CD14-positive monocyte (primary cell): ENCODE data around the gene DUSP1. TPM values are rescaled to one million over a fixed set of nuclear protein-coding genes. Genes with fewer than 3 reads are reported as not detected.

Source experiments
- DNase-seq, 3 donors: peaks; one replicate each; pipeline ENCODE4 v3.0.0-alpha.2; 2011 to 2022
- H2AFZ ChIP-seq: 2 replicates; pipeline ENCODE4 v1.6.0; 2012; ENCODE audit warnings: mild to moderate bottlenecking, low read depth, low read length, inconsistent platforms; ENCODE audit not compliant: insufficient read depth, poor library complexity, severe bottlenecking
- H3K27ac ChIP-seq, 2 donors: 1 replicate in 1 of 2; 2 replicates in 1 of 2; pipeline ENCODE4 v1.5.1; 2012 to 2013; ENCODE audit warnings: low read length in 2 of 2, control low read depth in 1 of 2, inconsistent platforms in 1 of 2, low read depth in 1 of 2, mild to moderate bottlenecking in 1 of 2
- H3K27me3 ChIP-seq, 2 donors: one replicate each; pipeline versions ENCODE4 v1.6.0 to v1.6.1; 2011 to 2013; ENCODE audit warnings: low read length in 2 of 2; ENCODE audit not compliant: control insufficient read depth in 2 of 2, insufficient read depth in 2 of 2
- H3K36me3 ChIP-seq, 2 donors: replicated peaks in 1 of 2; 1 replicate in 1 of 2; 2 replicates in 1 of 2; pipeline versions ENCODE4 v1.5.1 to v1.6.1; 2012 to 2013; ENCODE audit warnings: low read length in 2 of 2, control low read depth in 1 of 2, inconsistent platforms in 1 of 2, mild to moderate bottlenecking in 1 of 2; ENCODE audit not compliant: insufficient read depth in 2 of 2, control insufficient read depth in 1 of 2
- H3K4me1 ChIP-seq, 2 donors: 1 replicate in 1 of 2; 2 replicates in 1 of 2; pipeline versions ENCODE4 v1.5.1 to v1.6.1; 2012 to 2013; ENCODE audit warnings: low read length in 2 of 2, control low read depth in 1 of 2, inconsistent platforms in 1 of 2, mild to moderate bottlenecking in 1 of 2, moderate library complexity in 1 of 2; ENCODE audit not compliant: insufficient read depth in 2 of 2, control insufficient read depth in 1 of 2
- H3K4me2 ChIP-seq: replicated peaks from 2 replicates; pipeline ENCODE3; 2012; ENCODE audit warnings: low read length, moderate library complexity, mild to moderate bottlenecking; ENCODE audit not compliant: poor library complexity, severe bottlenecking; ENCODE audit errors: extremely low read depth
- H3K4me3 ChIP-seq, 3 experiments: fragments of 200-600 bp in 1 of 3; sonication (generic) in 1 of 3; replicated peaks in 1 of 3; 1 replicate in 2 of 3; 2 replicates in 1 of 3; pipeline ENCODE4 v1.5.1; 2011 to 2013; ENCODE audit warnings: low read length in 3 of 3, mild to moderate bottlenecking in 3 of 3, control low read depth in 2 of 3, low read depth in 2 of 3, inconsistent platforms in 1 of 3, moderate library complexity in 1 of 3
- H3K79me2 ChIP-seq: 2 replicates; pipeline ENCODE4 v1.6.0; 2012; ENCODE audit warnings: mild to moderate bottlenecking, control low read depth, inconsistent platforms, low read length, moderate library complexity; ENCODE audit not compliant: insufficient read depth
- H3K9ac ChIP-seq: 2 replicates; pipeline ENCODE4 v1.6.0; 2017; ENCODE audit warnings: low read length, mild to moderate bottlenecking; ENCODE audit not compliant: insufficient read depth, poor library complexity, severe bottlenecking
- H3K9me3 ChIP-seq, 2 donors: replicated peaks in 1 of 2; 1 replicate in 1 of 2; 2 replicates in 1 of 2; pipeline versions ENCODE4 v1.5.1 to v1.6.1; 2012 to 2013; ENCODE audit warnings: low read length in 2 of 2, control low read depth in 1 of 2; ENCODE audit not compliant: control insufficient read depth in 1 of 2, insufficient read depth in 1 of 2
- H4K20me1 ChIP-seq: 2 replicates; pipeline ENCODE4 v1.6.0; 2012; ENCODE audit warnings: mild to moderate bottlenecking, low read length, control low read depth, moderate library complexity; ENCODE audit not compliant: insufficient read depth
- H3K27ac Mint-ChIP-seq, 7 donors: one replicate each; pipeline ENCODE4 v1.8.0; 2020; ENCODE audit warnings: mild to moderate bottlenecking in 7 of 7, mixed read lengths in 7 of 7, moderate library complexity in 6 of 7, inconsistent platforms in 2 of 7
- H3K27me3 Mint-ChIP-seq, 3 donors: one replicate each; pipeline ENCODE4 v1.8.0; 2021 to 2022; ENCODE audit warnings: low read depth in 3 of 3, mild to moderate bottlenecking in 3 of 3, mixed read lengths in 3 of 3, moderate library complexity in 3 of 3, inconsistent platforms in 1 of 3
- H3K36me3 Mint-ChIP-seq, 2 donors: one replicate each; pipeline ENCODE4 v1.8.0; 2020; ENCODE audit warnings: mixed read lengths in 2 of 2, inconsistent platforms in 1 of 2, mild to moderate bottlenecking in 1 of 2
- H3K4me1 Mint-ChIP-seq: one replicate; pipeline ENCODE4 v1.8.0; 2020; ENCODE audit warnings: mild to moderate bottlenecking, mixed read lengths
- H3K4me3 Mint-ChIP-seq, 2 donors: one replicate each; pipeline ENCODE4 v1.8.0; 2020; ENCODE audit warnings: mild to moderate bottlenecking in 2 of 2, mixed read lengths in 2 of 2, moderate library complexity in 1 of 2
- H3K9me3 Mint-ChIP-seq, 7 donors: one replicate each; pipeline ENCODE4 v1.8.0; 2020 to 2022; ENCODE audit warnings: mixed read lengths in 7 of 7, mild to moderate bottlenecking in 6 of 7, moderate library complexity in 6 of 7, inconsistent platforms in 2 of 7
- CTCF ChIP-seq: fragments of 200-600 bp; IDR thresholded peaks from one replicate; pipeline ENCODE4 v1.8.0; 2022; ENCODE audit warnings: antibody characterized with exemption, mild to moderate bottlenecking
- WGBS: methylation state at CpG from one replicate; pipeline ENCODE4 v1.1.5; 2013; ENCODE audit warnings: missing lambda C conversion rate; ENCODE audit not compliant: insufficient coverage; 5-methylcytosine and 5-hydroxymethylcytosine counted together
- intact Hi-C, 2 donors: fragments of 100-400 bp; cut with micrococcal nuclease; formaldehyde crosslinking; loops; one replicate each; pipeline versions ENCODE4 v1.15.0 to v1.15.1; 2023
- polyA plus RNA-seq, 3 donors: library from polyadenylated mRNA; depleted of rRNA in 1 of 3; unstranded in 2 of 3; stranded (reverse) in 1 of 3; fragments of 300-500 nt in 2 of 3; fragments of >200 nt in 1 of 3; fragmentation: Illumina TruSeq in 2 of 3; gene quantifications; 1 replicate in 2 of 3; 2 replicates in 1 of 3; pipeline ENCODE4 v1.2.3, GENCODE V29; 2012 to 2021

Gene DUSP1
- polyA plus RNA-seq, 3 donors, result 1,963 to 4,884 (median 3,954) TPM

GRCh38 chr5:172772112-172772906, 1.3 kb upstream of the DUSP1 start:
- H3K27ac Mint-ChIP-seq, result peak overlapping the region; percentile 99 to 100 (median 100)
- intact Hi-C loops, result loop anchor here (2.0 to 10.0 kb wide), 6 partner anchors 26 to 160 kb away; partner anchors contain the start of gene ERGIC1 (in 2 of the 2)

More at GRCh38 chr5:172772112-172772906, 1.3 kb upstream of the DUSP1 start:
- peak overlapping the region; percentile 100 for H3K9ac ChIP-seq
- H3K4me3 ChIP-seq, result peak overlapping the region; percentile 72 to 95 (median 91)
- peak overlapping the region; percentile 91 to 97 for H3K4me3 Mint-ChIP-seq
- H3K9me3 Mint-ChIP-seq, result peaks cover 3 to 22% (median 18%) of the 10 kb centered on the region in 7 donors
- peaks cover 4 to 30% (median 12%) of the 10 kb centered on the region in 3 donors for H3K27me3 Mint-ChIP-seq
- H3K9me3 ChIP-seq, result no peaks in the 10 kb centered on the region
- peaks cover 49 to 50% of the 10 kb centered on the region in 2 donors for H3K36me3 Mint-ChIP-seq
- no peak overlapping the region for H2AFZ ChIP-seq
- peaks cover 28 to 36% of the 10 kb centered on the region in 2 donors for H3K36me3 ChIP-seq
- peak overlapping the region; percentile 94 for H3K4me2 ChIP-seq
- 0% methylated on average over 36 of the region's 50 CpGs for WGBS
- H3K4me1 Mint-ChIP-seq, result peaks cover 56% of the 10 kb centered on the region
- no peaks in the 10 kb centered on the region for H3K27me3 ChIP-seq
- DNase-seq, result peak; percentile 100
- TF ChIP-seq CTCF, result peak; percentile 97
- H4K20me1 ChIP-seq, result peaks cover 37% of the 10 kb centered on the region
- peak overlapping the region; percentile 100 for H3K27ac ChIP-seq
- peaks cover 61 to 70% of the 10 kb centered on the region in 2 donors for H3K4me1 ChIP-seq
- peaks cover 36% of the 10 kb centered on the region for H3K79me2 ChIP-seq
